Measurements from ENCODE around the gene KCND2.

The KCND2 gene

GRCh38 chr7:120714945-120715344 lies 442.0 kb downstream of the KCND2 start:
- DNase-seq, result no peak

- DNase-seq, result no peak
These were observed 443.3 kb downstream of the KCND2 start for GRCh38 chr7:120716307-120716706.

- DNase-seq, result no peak
These were observed 444.2 kb downstream of the KCND2 start for GRCh38 chr7:120717166-120717565.

GRCh38 chr7:120718361-120718760 lies 445.4 kb downstream of the KCND2 start:
- no peak for DNase-seq

GRCh38 chr7:120720317-120720716 lies 447.3 kb downstream of the KCND2 start:
- no peak for DNase-seq

GRCh38 chr7:120723465-120724385 lies 450.8 kb downstream of the KCND2 start:
- DNase-seq, result no peak

GRCh38 chr7:120724448-120724847 lies 451.5 kb downstream of the KCND2 start:
- DNase-seq, result no peak

GRCh38 chr7:120724955-120725354 lies 452.0 kb downstream of the KCND2 start:
- DNase-seq, result no peak

- peak; percentile 79 for DNase-seq
These were observed 452.5 kb downstream of the KCND2 start for GRCh38 chr7:120725376-120726039.

GRCh38 chr7:120729245-120729644 lies 456.3 kb downstream of the KCND2 start:
- no peak for DNase-seq

- DNase-seq, result no peak
These were observed 458.3 kb downstream of the KCND2 start for GRCh38 chr7:120731271-120731670.

GRCh38 chr7:120732256-120732655 lies 459.3 kb downstream of the KCND2 start:
- DNase-seq, result no peak

GRCh38 chr7:120733143-120733542 lies 460.2 kb downstream of the KCND2 start:
- no peak for DNase-seq

- no peak for DNase-seq
These were observed 460.9 kb downstream of the KCND2 start for GRCh38 chr7:120733835-120734234.

GRCh38 chr7:120735791-120736190 lies 462.8 kb downstream of the KCND2 start:
- DNase-seq, result no peak

- DNase-seq, result no peak
These were observed 465.8 kb downstream of the KCND2 start for GRCh38 chr7:120738816-120739215.

- peak; percentile 88 for DNase-seq
These were observed 467.4 kb downstream of the KCND2 start for GRCh38 chr7:120740348-120740747.

GRCh38 chr7:120741371-120742042 lies 468.5 kb downstream of the KCND2 start:
- peak; percentile 91 for DNase-seq

- DNase-seq, result peak; percentile 98
These were observed 469.4 kb downstream of the KCND2 start for GRCh38 chr7:120742372-120742771.

GRCh38 chr7:120743128-120743527 lies 470.2 kb downstream of the KCND2 start:
- DNase-seq, result peak; percentile 79

- no peak for DNase-seq
These were observed 487.1 kb downstream of the KCND2 start for GRCh38 chr7:120760050-120760449.

- no peak for DNase-seq
These were observed 487.9 kb downstream of the KCND2 start for GRCh38 chr7:120760851-120761250.

GRCh38 chr7:120770206-120770605 lies 497.2 kb downstream of the KCND2 start:
- no peak for DNase-seq

- no peak for DNase-seq
These were observed 501.5 kb downstream of the KCND2 start for GRCh38 chr7:120774481-120774880.
